ENCODE measurements around the gene CD22.

CD22 gene

GRCh38 chr19:35315883-35316282 is 13.1 kb upstream of the CD22 start:
- DNase-seq: no peak

- no peak for DNase-seq
These were observed 12.4 kb upstream of the CD22 start for GRCh38 chr19:35316560-35316959.

- no peak for DNase-seq
These were observed 11.4 kb upstream of the CD22 start for GRCh38 chr19:35317464-35318043.

- peak; percentile 92 for DNase-seq
These were observed 10.1 kb upstream of the CD22 start for GRCh38 chr19:35318679-35319448.

- DNase-seq: no peak
These were observed 8.8 kb upstream of the CD22 start for GRCh38 chr19:35320065-35320713.

GRCh38 chr19:35321291-35321690 is 7.7 kb upstream of the CD22 start:
- DNase-seq: no peak

GRCh38 chr19:35322014-35322413 is 7.0 kb upstream of the CD22 start:
- no peak for DNase-seq

- no peak for DNase-seq
These were observed 1.3 kb upstream of the CD22 start for GRCh38 chr19:35327642-35328041.

GRCh38 chr19:35329323-35329722 is 336 bp downstream of the CD22 start:
- no peak for DNase-seq

GRCh38 chr19:35330475-35330874 is 1.5 kb downstream of the CD22 start:
- no peak for DNase-seq

- no peak for DNase-seq
These were observed 2.7 kb downstream of the CD22 start for GRCh38 chr19:35331551-35332214.

- no peak for DNase-seq
These were observed 3.8 kb downstream of the CD22 start for GRCh38 chr19:35332817-35333216.

GRCh38 chr19:35334144-35334753 is 5.3 kb downstream of the CD22 start:
- DNase-seq: no peak

- no peak for DNase-seq
These were observed 7.4 kb downstream of the CD22 start for GRCh38 chr19:35336166-35336955.

- DNase-seq: no peak
These were observed 8.4 kb downstream of the CD22 start for GRCh38 chr19:35337097-35337983.

- DNase-seq: no peak
These were observed 9.0 kb downstream of the CD22 start for GRCh38 chr19:35337984-35338296.

- DNase-seq: no peak
These were observed 11.4 kb downstream of the CD22 start for GRCh38 chr19:35340431-35340830.

- DNase-seq: no peak
These were observed 12.0 kb downstream of the CD22 start for GRCh38 chr19:35341006-35341405.

GRCh38 chr19:35341565-35342225 is 12.7 kb downstream of the CD22 start:
- no peak for DNase-seq

- DNase-seq: no peak
These were observed 13.4 kb downstream of the CD22 start for GRCh38 chr19:35342430-35342829.

- DNase-seq: no peak
These were observed 15.6 kb downstream of the CD22 start for GRCh38 chr19:35344511-35345031.
